NB4 (cell line): ENCODE measurements around the gene SYT14.

ENCODE experiments used
- POLR2A ChIP-seq: IDR thresholded peaks from 2 replicates; pipeline ENCODE4 v1.6.1; 2011; ENCODE audit warnings: mild to moderate bottlenecking; ENCODE audit not compliant: insufficient read length; ENCODE audit errors: extremely low read depth
- TF ChIP-seq, protein P1 (sequence below): IDR thresholded peaks from one replicate; pipeline ENCODE4 v1.5.1; 2012; ENCODE audit warnings: low read depth, low read length
- TF ChIP-seq, protein P2 (sequence below): IDR thresholded peaks from 2 replicates; pipeline ENCODE4 v1.6.1; 2011; ENCODE audit warnings: low read depth, low read length

DNA sequence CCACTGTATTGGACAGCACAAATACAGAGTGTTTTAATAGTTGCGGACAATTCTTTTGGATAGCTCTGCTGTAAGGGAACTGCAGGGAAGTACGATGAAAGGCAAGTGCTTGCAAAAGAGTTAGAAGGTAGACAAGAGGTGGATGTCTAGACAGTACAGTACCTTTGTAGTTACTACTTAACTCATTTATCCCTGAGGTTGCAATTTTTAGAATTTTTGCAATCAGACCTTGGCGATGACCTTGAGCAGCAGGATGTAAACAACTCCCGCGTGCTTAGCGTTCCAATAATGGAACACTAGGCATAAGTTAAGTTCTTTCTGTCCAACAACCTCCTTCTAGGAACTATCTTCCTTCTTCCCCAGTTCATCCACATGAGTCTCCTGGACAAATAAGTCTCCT, 1.9 kb upstream of the SYT14 start:
- TF ChIP-seq, protein P1, sequence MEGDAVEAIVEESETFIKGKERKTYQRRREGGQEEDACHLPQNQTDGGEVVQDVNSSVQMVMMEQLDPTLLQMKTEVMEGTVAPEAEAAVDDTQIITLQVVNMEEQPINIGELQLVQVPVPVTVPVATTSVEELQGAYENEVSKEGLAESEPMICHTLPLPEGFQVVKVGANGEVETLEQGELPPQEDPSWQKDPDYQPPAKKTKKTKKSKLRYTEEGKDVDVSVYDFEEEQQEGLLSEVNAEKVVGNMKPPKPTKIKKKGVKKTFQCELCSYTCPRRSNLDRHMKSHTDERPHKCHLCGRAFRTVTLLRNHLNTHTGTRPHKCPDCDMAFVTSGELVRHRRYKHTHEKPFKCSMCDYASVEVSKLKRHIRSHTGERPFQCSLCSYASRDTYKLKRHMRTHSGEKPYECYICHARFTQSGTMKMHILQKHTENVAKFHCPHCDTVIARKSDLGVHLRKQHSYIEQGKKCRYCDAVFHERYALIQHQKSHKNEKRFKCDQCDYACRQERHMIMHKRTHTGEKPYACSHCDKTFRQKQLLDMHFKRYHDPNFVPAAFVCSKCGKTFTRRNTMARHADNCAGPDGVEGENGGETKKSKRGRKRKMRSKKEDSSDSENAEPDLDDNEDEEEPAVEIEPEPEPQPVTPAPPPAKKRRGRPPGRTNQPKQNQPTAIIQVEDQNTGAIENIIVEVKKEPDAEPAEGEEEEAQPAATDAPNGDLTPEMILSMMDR = no peak
- TF ChIP-seq, protein P2, sequence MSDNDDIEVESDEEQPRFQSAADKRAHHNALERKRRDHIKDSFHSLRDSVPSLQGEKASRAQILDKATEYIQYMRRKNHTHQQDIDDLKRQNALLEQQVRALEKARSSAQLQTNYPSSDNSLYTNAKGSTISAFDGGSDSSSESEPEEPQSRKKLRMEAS = no peak
- TF ChIP-seq POLR2A = no peak
